OCI-LY3 (cell line): ENCODE data around the gene MSMO1.

ENCODE experiments used
- H2AFZ ChIP-seq: fragments of 200-600, 300-600 bp; shearing (Covaris generic); 2 replicates; pipeline ENCODE4 v1.6.0; 2014; ENCODE audit warnings: antibody characterized with exemption, low read depth, low read length
- H3K27ac ChIP-seq: fragments of 200-600, 300-600 bp; sonication (generic); 2 replicates; pipeline ENCODE4 v1.5.1; 2014; ENCODE audit warnings: mild to moderate bottlenecking, low read length, moderate library complexity, mixed read lengths
- H3K27me3 ChIP-seq: fragments of 200-600, 300-600 bp; sonication (generic); 2 replicates; pipeline ENCODE4 v1.6.1; 2014; ENCODE audit warnings: low read depth, low read length, mixed read lengths
- H3K36me3 ChIP-seq: fragments of 200-600, 300-600 bp; sonication (generic); replicated peaks from 2 replicates; pipeline ENCODE3; 2014; ENCODE audit warnings: low read depth, low read length, mixed read lengths
- H3K4me1 ChIP-seq: fragments of 300-600, 200-600 bp; sonication (generic); 2 replicates; pipeline ENCODE4 v1.6.1; 2014; ENCODE audit warnings: low read length, mixed read lengths
- H3K4me2 ChIP-seq: fragments of 200-600, 300-600 bp; sonication (generic); 2 replicates; pipeline ENCODE4 v1.6.1; 2014; ENCODE audit warnings: low read length, mixed read lengths
- H3K4me3 ChIP-seq: fragments of 300-600, 200-600 bp; sonication (generic); 2 replicates; pipeline ENCODE4 v1.5.1; 2014; ENCODE audit warnings: antibody characterized with exemption, mild to moderate bottlenecking, low read length, moderate library complexity
- H3K79me2 ChIP-seq: fragments of 300-600, 200-600 bp; shearing (Covaris generic); 2 replicates; pipeline ENCODE4 v1.6.1; 2014; ENCODE audit warnings: mild to moderate bottlenecking, low read length, mixed read lengths
- H3K9ac ChIP-seq: fragments of 300-600, 200-600 bp; shearing (Covaris generic); 2 replicates; pipeline ENCODE4 v1.6.0; 2014; ENCODE audit warnings: mild to moderate bottlenecking, low read length, moderate library complexity
- H3K9me3 ChIP-seq: fragments of 200-600, 300-600 bp; shearing (Covaris generic); 2 replicates; pipeline ENCODE4 v1.6.1; 2014; ENCODE audit warnings: low read length, mixed read lengths; ENCODE audit not compliant: insufficient read depth
- H4K20me1 ChIP-seq: fragments of 200-600, 300-600 bp; sonication (generic); 2 replicates; pipeline ENCODE4 v1.6.1; 2016; ENCODE audit warnings: low read length, mixed read lengths; ENCODE audit not compliant: insufficient read depth
- EZH2phosphoT487 ChIP-seq: fragments of 200-600 bp; shearing (Covaris generic); IDR thresholded peaks from 2 replicates; pipeline ENCODE4 v1.6.1; 2018; ENCODE audit warnings: antibody characterized with exemption, mixed run types, low read depth
- TF ChIP-seq, protein P1 (sequence below): fragments of 200-600, 300-600 bp; sonication (generic); IDR thresholded peaks from 2 replicates; pipeline ENCODE4 v1.5.1; 2014; ENCODE audit warnings: antibody characterized with exemption, low read length, low read depth

Gene MSMO1

DNA sequence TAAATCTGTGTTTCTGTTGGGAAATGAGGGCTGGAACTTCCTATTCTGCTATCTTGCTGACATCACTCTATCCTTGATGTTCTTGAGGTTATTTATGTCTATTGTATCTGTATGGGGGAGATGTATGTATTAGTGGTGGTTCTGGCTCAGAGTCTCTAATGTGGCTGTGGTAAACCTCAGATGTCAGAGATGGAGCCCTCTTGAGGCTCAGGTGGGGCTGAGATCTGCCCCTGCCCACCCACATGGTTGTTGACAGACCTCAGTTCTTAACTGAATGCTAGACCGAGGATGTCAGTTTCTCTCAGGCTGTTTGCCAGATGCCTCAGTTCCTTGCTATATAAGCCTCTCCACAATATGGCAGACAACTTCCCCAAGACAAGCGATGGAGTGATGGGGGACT lies 48.0 kb downstream of the MSMO1 start:
- Histone ChIP-seq H3K9ac (no peak overlapping the region), H3K9me3 (no peaks in the 10 kb centered on the region), H2AFZ (no peak overlapping the region), H3K27ac (no peak overlapping the region), H3K36me3 (no peaks in the 10 kb centered on the region), H3K4me3 (no peak overlapping the region), H3K4me2 (no peak overlapping the region), H3K4me1 (no peaks in the 10 kb centered on the region), H3K27me3 (no peaks in the 10 kb centered on the region), H4K20me1 (no peaks in the 10 kb centered on the region), H3K79me2 (no peaks in the 10 kb centered on the region)
- no peak for TF ChIP-seq EZH2phosphoT487
- TF ChIP-seq, protein P1, sequence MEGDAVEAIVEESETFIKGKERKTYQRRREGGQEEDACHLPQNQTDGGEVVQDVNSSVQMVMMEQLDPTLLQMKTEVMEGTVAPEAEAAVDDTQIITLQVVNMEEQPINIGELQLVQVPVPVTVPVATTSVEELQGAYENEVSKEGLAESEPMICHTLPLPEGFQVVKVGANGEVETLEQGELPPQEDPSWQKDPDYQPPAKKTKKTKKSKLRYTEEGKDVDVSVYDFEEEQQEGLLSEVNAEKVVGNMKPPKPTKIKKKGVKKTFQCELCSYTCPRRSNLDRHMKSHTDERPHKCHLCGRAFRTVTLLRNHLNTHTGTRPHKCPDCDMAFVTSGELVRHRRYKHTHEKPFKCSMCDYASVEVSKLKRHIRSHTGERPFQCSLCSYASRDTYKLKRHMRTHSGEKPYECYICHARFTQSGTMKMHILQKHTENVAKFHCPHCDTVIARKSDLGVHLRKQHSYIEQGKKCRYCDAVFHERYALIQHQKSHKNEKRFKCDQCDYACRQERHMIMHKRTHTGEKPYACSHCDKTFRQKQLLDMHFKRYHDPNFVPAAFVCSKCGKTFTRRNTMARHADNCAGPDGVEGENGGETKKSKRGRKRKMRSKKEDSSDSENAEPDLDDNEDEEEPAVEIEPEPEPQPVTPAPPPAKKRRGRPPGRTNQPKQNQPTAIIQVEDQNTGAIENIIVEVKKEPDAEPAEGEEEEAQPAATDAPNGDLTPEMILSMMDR, result no peak

DNA sequence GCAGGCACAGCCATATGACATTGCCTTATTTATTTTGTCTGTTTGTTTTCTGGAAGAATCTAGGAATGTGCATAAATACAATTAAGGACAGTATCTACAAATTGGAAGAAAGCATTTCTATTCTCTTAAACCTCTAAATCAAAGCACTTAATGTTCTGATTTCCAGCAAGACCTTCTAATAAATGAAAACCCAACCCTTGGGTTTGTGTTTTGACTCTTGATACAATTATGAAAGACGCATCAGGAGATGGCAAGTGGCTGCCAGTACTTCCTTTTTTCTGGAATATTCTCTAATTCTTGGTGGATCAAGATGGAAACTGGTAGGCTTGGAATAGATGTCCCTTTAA lies 50.9 kb downstream of the MSMO1 start:
- Histone ChIP-seq H3K4me2 (no peak overlapping the region), H3K27ac (no peak overlapping the region), H3K9me3 (no peaks in the 10 kb centered on the region), H3K79me2 (no peaks in the 10 kb centered on the region), H3K4me3 (no peak overlapping the region), H3K36me3 (no peaks in the 10 kb centered on the region), H4K20me1 (no peaks in the 10 kb centered on the region), H3K27me3 (no peaks in the 10 kb centered on the region), H3K4me1 (no peaks in the 10 kb centered on the region), H2AFZ (no peak overlapping the region), H3K9ac (no peak overlapping the region)
- TF ChIP-seq EZH2phosphoT487, result no peak
- TF ChIP-seq, protein P1, result no peak

DNA sequence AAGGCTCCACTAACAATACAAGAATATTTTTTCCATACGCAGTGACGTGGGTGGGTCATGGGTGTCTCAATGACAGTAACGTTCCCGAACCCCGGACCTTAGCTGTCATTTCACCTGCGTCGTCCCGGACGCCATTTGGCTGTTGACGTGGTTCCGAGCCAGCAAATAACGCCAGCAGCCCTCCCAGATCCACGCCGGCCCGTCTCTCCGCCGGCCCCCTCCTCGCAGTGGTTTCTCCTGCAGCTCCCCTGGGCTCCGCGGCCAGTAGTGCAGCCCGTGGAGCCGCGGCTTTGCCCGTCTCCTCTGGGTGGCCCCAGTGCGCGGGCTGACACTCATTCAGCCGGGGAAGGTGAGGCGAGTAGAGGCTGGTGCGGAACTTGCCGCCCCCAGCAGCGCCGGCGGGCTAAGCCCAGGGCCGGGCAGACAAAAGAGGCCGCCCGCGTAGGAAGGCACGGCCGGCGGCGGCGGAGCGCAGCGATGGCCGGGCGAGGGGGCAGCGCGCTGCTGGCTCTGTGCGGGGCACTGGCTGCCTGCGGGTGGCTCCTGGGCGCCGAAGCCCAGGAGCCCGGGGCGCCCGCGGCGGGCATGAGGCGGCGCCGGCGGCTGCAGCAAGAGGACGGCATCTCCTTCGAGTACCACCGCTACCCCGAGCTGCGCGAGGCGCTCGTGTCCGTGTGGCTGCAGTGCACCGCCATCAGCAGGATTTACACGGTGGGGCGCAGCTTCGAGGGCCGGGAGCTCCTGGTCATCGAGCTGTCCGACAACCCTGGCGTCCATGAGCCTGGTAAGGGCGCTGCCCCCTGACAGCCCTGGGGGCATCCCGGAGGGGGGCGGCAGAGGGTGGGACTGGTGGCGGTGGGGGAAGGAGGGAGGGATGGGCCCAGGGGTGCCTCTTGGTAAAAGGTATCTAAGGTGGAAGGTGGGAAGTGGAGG lies 51.5 kb downstream of the MSMO1 start, which contains the start of gene CPE:
Gene CPE, plus strand, starts transcription at position 264 of the 933 bp plus-strand sequence. Its CDS starts 214 bp downstream, at position 478.
- no peak within 1 kb of the TSS for H3K4me3 ChIP-seq
- no peaks in the 10 kb centered on the region for H3K36me3 ChIP-seq
- no peak within 1 kb of the TSS for H2AFZ ChIP-seq
- H3K4me2 ChIP-seq, result no peak within 1 kb of the TSS
- no peaks in the 10 kb centered on the region for H3K4me1 ChIP-seq
- H3K9ac ChIP-seq, result no peak within 1 kb of the TSS
- H4K20me1 ChIP-seq, result no peaks in the 10 kb centered on the region
- H3K27ac ChIP-seq, result no peak within 1 kb of the TSS
- no peaks in the 10 kb centered on the region for H3K9me3 ChIP-seq
- no peaks in the 10 kb centered on the region for H3K79me2 ChIP-seq
- H3K27me3 ChIP-seq, result no peaks in the 10 kb centered on the region
- TF ChIP-seq EZH2phosphoT487, result no peak
- TF ChIP-seq, protein P1, result no peak

GRCh38 chr4:165379678-165380064 lies 52.2 kb downstream of the MSMO1 start:
- Histone ChIP-seq H3K9ac (no peak overlapping the region), H4K20me1 (no peaks in the 10 kb centered on the region), H3K27me3 (no peaks in the 10 kb centered on the region), H3K27ac (no peak overlapping the region), H2AFZ (no peak overlapping the region), H3K4me1 (no peaks in the 10 kb centered on the region), H3K79me2 (no peaks in the 10 kb centered on the region), H3K4me2 (no peak overlapping the region), H3K9me3 (no peaks in the 10 kb centered on the region), H3K4me3 (no peak overlapping the region), H3K36me3 (no peaks in the 10 kb centered on the region)
- no peak for TF ChIP-seq EZH2phosphoT487
